Ovary (tissue), 3 donors: ENCODE measurements around the gene SLC50A1.

Source experiments
- EP300 ChIP-seq: sonication (generic); formaldehyde crosslinking; IDR thresholded peaks from one replicate; pipeline ENCODE4 v1.6.1; 2017; ENCODE audit warnings: antibody characterized with exemption
- POLR2A ChIP-seq: fragments of 450-650 bp; IDR thresholded peaks from one replicate; pipeline ENCODE4 v1.6.1; 2017; ENCODE audit warnings: antibody characterized with exemption, mild to moderate bottlenecking, moderate library complexity
- TF ChIP-seq, protein P1 (sequence below), 3 donors: fragments of 450-650 bp in 2 of 3; fragments of 200-600 bp in 1 of 3; IDR thresholded peaks; one replicate each; pipeline versions ENCODE4 v1.5.1 to v1.8.0; 2016 to 2022; ENCODE audit warnings: antibody characterized with exemption in 3 of 3, mild to moderate bottlenecking in 1 of 3
- donor health status: DM: no; HTN: no; CAD: no.

GRCh38 chr1:155125946-155126555 lies 9.6 kb upstream of the SLC50A1 start:
- TF ChIP-seq, protein P1, sequence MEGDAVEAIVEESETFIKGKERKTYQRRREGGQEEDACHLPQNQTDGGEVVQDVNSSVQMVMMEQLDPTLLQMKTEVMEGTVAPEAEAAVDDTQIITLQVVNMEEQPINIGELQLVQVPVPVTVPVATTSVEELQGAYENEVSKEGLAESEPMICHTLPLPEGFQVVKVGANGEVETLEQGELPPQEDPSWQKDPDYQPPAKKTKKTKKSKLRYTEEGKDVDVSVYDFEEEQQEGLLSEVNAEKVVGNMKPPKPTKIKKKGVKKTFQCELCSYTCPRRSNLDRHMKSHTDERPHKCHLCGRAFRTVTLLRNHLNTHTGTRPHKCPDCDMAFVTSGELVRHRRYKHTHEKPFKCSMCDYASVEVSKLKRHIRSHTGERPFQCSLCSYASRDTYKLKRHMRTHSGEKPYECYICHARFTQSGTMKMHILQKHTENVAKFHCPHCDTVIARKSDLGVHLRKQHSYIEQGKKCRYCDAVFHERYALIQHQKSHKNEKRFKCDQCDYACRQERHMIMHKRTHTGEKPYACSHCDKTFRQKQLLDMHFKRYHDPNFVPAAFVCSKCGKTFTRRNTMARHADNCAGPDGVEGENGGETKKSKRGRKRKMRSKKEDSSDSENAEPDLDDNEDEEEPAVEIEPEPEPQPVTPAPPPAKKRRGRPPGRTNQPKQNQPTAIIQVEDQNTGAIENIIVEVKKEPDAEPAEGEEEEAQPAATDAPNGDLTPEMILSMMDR (IDR thresholded peaks at IDR 0.05): no peak
- no peak for TF ChIP-seq POLR2A
- TF ChIP-seq EP300: no peak
